ENCODE measurements around the gene PGM5. TPM values are rescaled to one million over a fixed set of nuclear protein-coding genes. Genes with fewer than 3 reads are reported as not detected.

The PGM5 gene
- polyA plus RNA-seq, 12 donors, result 25.4 to 52.1 (median 47.9) TPM; not detected in 1

GRCh38 chr9:68493541-68493940, 137.1 kb downstream of the PGM5 start:
- DNase-seq, result no peak

- DNase-seq, result no peak
Measured at GRCh38 chr9:68493958-68494577, 137.7 kb downstream of the PGM5 start.

- DNase-seq, result peak; percentile 50
Measured at GRCh38 chr9:68495247-68495646, 138.8 kb downstream of the PGM5 start.

DNA sequence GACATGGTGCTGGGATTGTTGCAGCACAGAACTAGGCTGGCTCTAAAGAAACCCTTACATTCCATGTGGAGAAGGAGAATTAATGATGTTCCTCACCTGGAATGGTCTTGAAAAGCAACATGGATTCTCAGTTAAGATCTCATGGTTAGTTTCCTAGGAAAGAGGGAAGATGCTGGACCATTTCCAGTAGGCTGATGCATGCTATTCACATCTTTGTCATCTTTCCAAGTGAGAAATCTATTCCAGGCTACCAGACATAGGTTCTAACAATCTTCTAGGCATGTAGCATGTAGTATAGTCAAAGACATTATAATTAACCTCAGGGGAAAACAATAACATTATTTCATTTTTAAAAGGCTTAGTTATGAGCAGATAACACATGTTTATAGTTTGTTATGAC, 139.9 kb downstream of the PGM5 start:
- no peak for DNase-seq

GRCh38 chr9:68497629-68498028, 141.2 kb downstream of the PGM5 start:
- no peak for DNase-seq

GRCh38 chr9:68498816-68499215, 142.4 kb downstream of the PGM5 start:
- DNase-seq, result no peak

GRCh38 chr9:68500457-68501381, 144.3 kb downstream of the PGM5 start:
- no peak for DNase-seq

GRCh38 chr9:68502279-68502678, 145.9 kb downstream of the PGM5 start:
- DNase-seq, result no peak

- DNase-seq, result no peak
Measured at GRCh38 chr9:68505681-68506409, 149.4 kb downstream of the PGM5 start.

DNA sequence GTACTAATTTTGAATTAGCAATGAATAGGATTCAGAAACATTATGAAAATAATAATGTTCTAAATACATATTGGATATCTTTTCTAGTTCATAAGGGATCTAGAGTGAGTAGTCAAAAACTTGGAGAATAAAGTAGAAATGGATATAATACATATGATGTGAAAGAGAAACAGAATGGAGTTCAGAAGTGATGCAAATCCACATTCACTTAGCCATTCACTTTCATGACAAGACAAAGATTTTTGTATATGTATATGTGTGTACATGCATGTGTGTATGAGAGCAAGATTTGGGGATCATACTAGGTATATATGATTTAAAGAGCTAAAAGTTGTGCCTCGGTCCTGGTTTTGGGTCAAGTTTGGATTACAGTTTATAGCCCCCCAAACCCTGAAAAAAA, 150.1 kb downstream of the PGM5 start:
- no peak for DNase-seq

- DNase-seq, result no peak
Measured at GRCh38 chr9:68507130-68507805, 150.9 kb downstream of the PGM5 start.

DNA sequence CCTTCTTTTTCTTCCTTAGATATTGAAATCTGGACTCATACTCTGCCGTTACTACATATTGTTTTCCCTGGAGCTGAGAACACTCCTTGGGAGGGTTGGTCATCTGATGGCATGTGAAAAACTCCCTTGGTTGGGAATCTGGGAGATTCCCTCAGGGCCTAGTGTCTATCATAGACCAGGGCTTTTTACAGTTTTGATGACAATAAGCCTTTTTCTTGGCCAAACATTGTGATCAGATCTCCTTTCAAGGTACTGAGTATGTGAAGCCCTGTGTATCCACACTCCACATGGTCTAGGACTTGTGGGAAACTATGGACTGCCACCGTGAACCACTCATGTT, 151.4 kb downstream of the PGM5 start:
- DNase-seq, result no peak

DNA sequence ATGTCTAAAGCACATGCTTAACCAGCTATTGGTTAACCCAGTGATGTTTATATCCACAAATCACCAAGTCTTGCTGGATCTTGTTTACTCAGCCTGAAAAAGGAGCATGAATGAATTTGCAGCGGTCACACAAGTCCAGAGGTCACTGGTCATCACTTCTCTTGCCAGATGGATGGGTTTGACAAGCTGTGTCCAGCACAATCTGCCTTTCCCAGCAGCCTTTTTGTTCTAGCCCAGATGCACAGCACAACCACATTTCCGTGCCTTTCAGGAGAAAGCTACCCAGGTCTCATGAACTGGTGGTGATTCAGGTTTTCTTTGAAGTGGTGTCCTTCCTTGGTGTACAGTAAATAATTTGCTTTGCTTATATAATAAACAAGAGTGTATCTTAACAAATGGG, 152.1 kb downstream of the PGM5 start:
- no peak for DNase-seq

DNA sequence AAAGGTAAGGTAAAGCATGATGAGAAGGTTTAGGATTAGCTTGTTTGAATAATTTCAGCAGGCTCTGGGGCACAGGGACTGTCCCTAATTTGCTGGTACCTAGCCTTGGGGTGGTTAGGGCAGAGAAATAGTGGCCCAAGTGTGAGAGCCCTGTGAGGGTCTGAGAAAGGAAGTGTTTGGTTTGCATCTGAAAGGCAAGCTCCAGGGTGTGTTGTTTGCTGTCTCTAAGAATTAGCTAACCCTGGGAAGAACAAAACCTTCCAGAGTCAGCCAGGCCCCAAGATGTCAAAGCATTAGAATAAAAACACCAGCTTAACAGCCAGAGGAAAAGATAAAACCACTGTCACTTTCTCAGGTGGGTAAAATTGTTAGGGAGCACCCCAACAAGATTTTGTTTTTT, 153.3 kb downstream of the PGM5 start:
- no peak for DNase-seq

- DNase-seq, result no peak
Measured at GRCh38 chr9:68513385-68513784, 157.0 kb downstream of the PGM5 start.

- no peak for DNase-seq
Measured at GRCh38 chr9:68513981-68514380, 157.6 kb downstream of the PGM5 start.

- DNase-seq, result no peak
Measured at GRCh38 chr9:68515326-68516017, 159.1 kb downstream of the PGM5 start.

DNA sequence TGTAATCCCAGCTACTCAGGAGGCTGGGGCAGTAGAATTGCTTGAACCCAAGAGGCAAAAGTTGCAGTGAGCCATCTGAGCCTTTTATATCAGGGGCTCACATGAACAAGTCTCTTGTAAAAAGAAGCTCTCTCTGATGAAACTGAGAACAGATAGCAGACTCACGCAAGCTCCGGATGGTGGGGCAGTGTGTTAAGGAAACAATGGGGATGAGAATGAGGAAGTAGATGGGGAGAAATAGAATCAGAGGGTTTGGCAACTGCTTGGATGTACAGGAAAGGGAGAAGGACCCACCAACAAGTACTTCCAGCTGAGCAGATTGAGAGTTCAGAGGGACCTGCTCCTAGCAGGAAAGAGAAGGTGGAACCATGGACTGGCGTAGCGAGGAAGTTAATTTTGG, 165.7 kb downstream of the PGM5 start:
- DNase-seq, result no peak

GRCh38 chr9:68522954-68523353, 166.5 kb downstream of the PGM5 start:
- no peak for DNase-seq

DNA sequence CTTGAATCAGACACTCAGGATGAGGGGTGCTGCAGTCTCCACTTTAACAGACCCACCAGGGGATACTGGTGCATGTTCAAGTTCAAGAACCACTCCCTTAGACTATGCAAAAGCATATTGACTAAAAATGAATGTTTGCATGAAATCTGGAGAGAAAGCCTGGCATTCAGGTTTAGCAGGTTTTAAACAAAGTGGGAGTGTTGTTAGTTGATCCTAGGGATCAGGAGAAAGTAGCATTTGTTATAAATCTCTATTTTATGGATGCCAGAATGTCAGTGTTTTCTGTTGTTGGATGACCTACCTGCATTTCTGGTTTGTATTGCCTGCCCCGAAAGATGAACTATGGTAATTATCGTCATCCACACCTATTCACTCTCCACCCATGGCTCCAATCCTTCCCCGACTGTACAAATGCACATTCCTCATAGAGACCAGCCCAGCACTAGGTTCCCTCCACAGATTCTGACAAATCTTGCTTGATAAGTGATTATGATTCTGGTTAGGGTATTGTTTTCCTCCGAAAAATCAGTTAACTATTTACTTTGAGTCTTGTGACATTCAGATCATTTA, 167.0 kb downstream of the PGM5 start:
- no peak for DNase-seq

- no peak for DNase-seq
Measured at GRCh38 chr9:68530618-68531017, 174.2 kb downstream of the PGM5 start.

Measured in muscle of arm (tissue), 12 donors.